GM12891 (cell line): Measurements from ENCODE around the gene LRRC3B.
"Not testable (repeated sequence)": the region's sequence is repeated elsewhere in the genome, so short reads cannot be mapped to it uniquely, and the experiment has no call there.

Experiments used
- PAX5 ChIP-seq: IDR thresholded peaks from 2 replicates; pipeline ENCODE4 v1.6.1; 2011; ENCODE audit warnings: low read length, moderate library complexity, mild to moderate bottlenecking; ENCODE audit not compliant: insufficient read depth, severe bottlenecking
- POLR2A ChIP-seq: IDR thresholded peaks from 2 replicates; pipeline ENCODE4 v1.6.1; 2011; ENCODE audit warnings: low read depth, low read length, control low read depth
- POLR2AphosphoS5 ChIP-seq: IDR thresholded peaks from 2 replicates; pipeline ENCODE4 v1.6.1; 2011; ENCODE audit warnings: low read depth, low read length, control low read depth
- POU2F2 ChIP-seq: IDR thresholded peaks from 2 replicates; pipeline ENCODE4 v1.6.1; 2011; ENCODE audit warnings: low read depth, mild to moderate bottlenecking, control low read depth, low read length, moderate library complexity
- SPI1 ChIP-seq: IDR thresholded peaks from 2 replicates; pipeline ENCODE4 v1.6.1; 2011; ENCODE audit warnings: low read depth, low read length, control low read depth
- TAF1 ChIP-seq: IDR thresholded peaks from 2 replicates; pipeline ENCODE4 v1.6.1; 2011; ENCODE audit warnings: low read depth, low read length, control low read depth

GRCh38 chr3:26603771-26604170 is 18.8 kb upstream of the LRRC3B start:
- TF ChIP-seq POLR2A, TAF1, POLR2AphosphoS5, SPI1, PAX5, POU2F2: not testable (repeated sequence)
